C4-2B (cell line): ENCODE data around the gene MUC5AC.
"Not testable (repeated sequence)": the region's sequence is repeated elsewhere in the genome, so short reads cannot be mapped to it uniquely, and the experiment has no call there.

ENCODE experiments used
- H3K27ac ChIP-seq: fragments of 450-650 bp; 2 replicates; pipeline ENCODE4 v1.5.1; 2017
- ZFX ChIP-seq: fragments of 450-650 bp; IDR thresholded peaks from 2 replicates; pipeline ENCODE4 v1.6.1; 2017
- TF ChIP-seq, protein P1 (sequence below): fragments of 450-650 bp; conservative IDR thresholded peaks from 2 replicates; pipeline ENCODE4 v1.5.1; 2017; ENCODE audit warnings: mild to moderate bottlenecking

The MUC5AC gene

GRCh38 chr11:1112351-1113191, 45.2 kb upstream of the MUC5AC start:
- TF ChIP-seq, protein P1, sequence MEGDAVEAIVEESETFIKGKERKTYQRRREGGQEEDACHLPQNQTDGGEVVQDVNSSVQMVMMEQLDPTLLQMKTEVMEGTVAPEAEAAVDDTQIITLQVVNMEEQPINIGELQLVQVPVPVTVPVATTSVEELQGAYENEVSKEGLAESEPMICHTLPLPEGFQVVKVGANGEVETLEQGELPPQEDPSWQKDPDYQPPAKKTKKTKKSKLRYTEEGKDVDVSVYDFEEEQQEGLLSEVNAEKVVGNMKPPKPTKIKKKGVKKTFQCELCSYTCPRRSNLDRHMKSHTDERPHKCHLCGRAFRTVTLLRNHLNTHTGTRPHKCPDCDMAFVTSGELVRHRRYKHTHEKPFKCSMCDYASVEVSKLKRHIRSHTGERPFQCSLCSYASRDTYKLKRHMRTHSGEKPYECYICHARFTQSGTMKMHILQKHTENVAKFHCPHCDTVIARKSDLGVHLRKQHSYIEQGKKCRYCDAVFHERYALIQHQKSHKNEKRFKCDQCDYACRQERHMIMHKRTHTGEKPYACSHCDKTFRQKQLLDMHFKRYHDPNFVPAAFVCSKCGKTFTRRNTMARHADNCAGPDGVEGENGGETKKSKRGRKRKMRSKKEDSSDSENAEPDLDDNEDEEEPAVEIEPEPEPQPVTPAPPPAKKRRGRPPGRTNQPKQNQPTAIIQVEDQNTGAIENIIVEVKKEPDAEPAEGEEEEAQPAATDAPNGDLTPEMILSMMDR = no peak
- no peak overlapping the region for H3K27ac ChIP-seq

DNA sequence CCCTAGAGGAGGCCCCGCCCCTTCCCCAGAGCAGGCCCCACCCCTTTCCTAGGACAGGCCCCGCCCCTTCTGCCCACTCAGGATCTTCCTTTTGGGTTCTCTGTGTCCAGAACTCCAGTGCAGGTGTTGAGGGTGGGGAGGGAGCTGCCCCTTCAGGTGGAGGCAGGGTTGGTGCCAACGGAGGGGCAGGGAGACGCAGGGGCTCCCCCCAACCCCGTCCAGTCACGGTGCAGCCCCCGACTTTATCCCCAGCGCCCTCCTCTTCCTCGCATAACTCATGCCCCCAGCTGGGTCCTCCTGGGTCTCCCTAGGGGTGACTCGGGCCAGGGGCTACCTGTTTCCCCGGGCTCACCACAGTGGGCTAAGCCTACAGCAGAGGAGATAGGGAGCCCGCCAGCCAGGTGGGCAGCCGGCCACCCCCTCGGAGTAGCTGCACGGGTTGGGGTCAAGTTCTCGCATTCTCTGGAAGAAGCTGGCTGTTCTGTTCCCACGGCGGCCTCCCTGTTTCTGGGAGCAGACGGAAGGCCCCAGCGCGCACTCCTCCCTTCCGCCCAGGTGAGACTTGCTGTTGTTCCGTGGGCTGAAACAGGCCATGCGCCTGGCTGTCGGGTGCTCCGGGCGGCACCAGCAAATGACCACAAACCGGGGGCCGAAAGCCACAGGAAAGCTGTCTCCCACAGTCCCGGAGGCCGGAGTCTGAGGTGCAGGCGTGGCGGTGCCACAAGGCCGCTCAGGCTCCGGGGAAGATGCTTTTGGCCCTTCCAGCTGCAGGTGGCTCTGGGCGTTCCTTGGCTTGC, 44.1 kb upstream of the MUC5AC start:
- TF ChIP-seq, protein P1 = no peak
- TF ChIP-seq ZFX = no peak
- H3K27ac ChIP-seq = no peak overlapping the region

- H3K27ac ChIP-seq = not testable (repeated sequence)
Measured at GRCh38 chr11:1115292-1115691, 42.5 kb upstream of the MUC5AC start.

DNA sequence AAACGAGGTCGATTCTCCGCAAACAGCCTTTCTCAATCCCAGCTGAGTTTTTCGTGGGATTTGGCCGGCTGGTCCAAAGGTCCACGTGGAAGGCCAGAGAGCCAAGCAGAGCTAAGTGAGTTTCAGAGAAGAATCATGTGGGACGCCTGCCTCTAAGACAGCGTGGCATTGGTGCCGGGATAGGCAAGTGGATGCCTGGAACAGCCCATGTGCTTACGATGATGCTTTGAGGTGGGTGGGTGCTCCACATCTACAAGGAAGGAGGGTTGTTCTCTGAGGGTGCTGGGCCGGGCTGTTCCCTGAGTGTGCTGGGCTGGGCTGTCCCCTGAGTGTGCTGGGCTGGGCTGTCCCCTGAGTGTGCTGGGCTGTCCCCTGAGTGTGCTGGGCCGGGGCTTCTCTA, 41.6 kb upstream of the MUC5AC start:
- H3K27ac ChIP-seq = no peak overlapping the region
- TF ChIP-seq, protein P1 = no peak
- TF ChIP-seq ZFX = no peak

DNA sequence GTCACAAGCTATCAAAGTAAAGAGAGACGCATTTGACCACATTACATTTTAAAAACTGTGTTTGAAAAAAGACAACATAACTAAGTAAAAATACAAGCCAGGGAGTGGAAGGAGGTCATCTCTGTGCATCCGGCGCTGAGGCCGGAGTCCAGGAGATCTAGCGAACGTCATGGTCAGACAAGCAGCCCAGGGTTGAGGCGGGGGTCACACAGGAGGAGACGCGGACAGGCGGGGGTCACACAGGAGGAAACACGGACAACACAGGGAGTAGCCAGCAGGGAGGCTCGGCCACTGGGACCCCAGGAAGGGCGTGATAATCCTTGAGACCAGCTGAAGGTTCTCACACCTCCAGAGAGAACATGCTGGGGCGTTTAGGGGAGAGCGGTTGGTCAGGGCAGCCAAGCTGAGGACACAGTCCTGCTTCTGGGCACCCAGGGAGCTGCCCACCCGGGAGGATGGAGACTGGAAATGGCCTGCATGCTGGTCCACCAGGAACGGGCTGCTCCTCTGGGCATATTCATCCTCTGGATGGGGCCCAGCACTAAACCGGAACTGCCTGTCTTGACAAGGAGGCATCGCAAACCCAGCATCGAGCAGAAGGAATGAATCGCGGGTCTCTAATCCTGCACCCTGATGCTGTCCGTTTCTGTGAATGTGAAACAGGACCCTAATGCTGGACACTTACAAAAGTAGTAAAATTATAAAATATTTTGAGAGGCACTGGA, 40.9 kb upstream of the MUC5AC start:
- H3K27ac ChIP-seq = no peak overlapping the region
- TF ChIP-seq, protein P1 = no peak
- no peak for TF ChIP-seq ZFX

- no peak for TF ChIP-seq ZFX
- TF ChIP-seq, protein P1 = no peak
- H3K27ac ChIP-seq = no peak overlapping the region
Measured at GRCh38 chr11:1117992-1118391, 39.8 kb upstream of the MUC5AC start.

DNA sequence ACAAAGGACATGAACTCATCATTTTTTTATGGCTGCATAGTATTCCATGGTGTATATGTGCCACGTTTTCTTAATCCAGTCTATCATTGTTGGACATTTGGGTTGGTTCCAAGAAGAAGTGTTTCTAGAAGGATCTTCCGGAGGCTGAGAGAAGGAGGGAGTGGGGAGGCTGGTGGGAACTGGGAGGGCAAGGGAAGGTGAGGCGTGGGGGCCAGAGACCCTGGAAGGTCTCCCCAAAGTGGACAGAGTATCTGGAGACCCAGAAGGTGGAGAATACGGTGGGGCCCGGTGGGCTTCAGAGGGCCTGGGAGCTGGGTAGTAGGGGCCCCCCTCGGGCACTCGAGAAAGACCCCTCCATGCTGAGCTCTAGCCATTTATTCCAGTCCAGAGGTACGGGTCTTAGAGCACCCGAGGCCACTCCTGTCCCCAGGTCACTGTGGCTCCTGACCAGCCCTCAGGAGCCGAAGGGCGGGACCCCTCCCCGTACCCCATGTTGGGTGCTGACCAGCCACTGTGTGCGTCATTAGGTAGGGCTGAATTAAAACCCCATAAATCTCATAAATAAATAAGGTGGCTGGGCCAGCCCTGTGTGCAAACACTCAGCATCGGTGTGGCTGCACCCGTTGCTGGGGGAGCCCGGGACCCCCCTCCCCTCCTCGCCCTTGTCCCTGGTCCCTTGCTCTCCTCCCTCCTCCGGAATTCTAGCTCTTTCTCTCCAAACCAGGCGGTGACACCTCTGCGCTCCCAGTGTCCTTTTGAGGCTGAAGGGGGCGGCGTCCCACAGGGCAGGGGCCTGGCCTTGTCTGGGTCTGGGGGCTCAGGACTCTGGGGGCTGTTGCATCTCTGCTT, 38.8 kb upstream of the MUC5AC start:
- H3K27ac ChIP-seq = no peak overlapping the region
- no peak for TF ChIP-seq ZFX
- TF ChIP-seq, protein P1 = no peak
